Body of pancreas (tissue), 4 donors: ENCODE results near the gene FBP2. TPM values are rescaled to one million over a fixed set of nuclear protein-coding genes. Genes with fewer than 3 reads are reported as not detected.
"Not testable (repeated sequence)": the region's sequence is repeated elsewhere in the genome, so short reads cannot be mapped to it uniquely, and the experiment has no call there.

Experiments used
- ATAC-seq: fragments of 150-250 bp; one replicate; pipeline ENCODE4 v1.9.1; 2016
- DNase-seq, 4 donors: peaks; one replicate each; pipeline ENCODE4 v3.0.0-alpha.2; 2019
- H3K27ac ChIP-seq, 4 donors: fragments of 200-600 bp; sonication (generic); 1 replicate in 3 of 4; 2 replicates in 1 of 4; pipeline versions ENCODE4 v1.5.1 to v1.6.1; 2016 to 2019; ENCODE audit warnings: mild to moderate bottlenecking in 1 of 4, mixed read lengths in 1 of 4, moderate library complexity in 1 of 4
- H3K27me3 ChIP-seq, 2 donors: fragments of 200-600 bp; sonication (generic); one replicate each; pipeline ENCODE4 v1.6.0; 2016; ENCODE audit warnings: mild to moderate bottlenecking in 1 of 2
- H3K36me3 ChIP-seq, 2 donors: fragments of 200-600 bp; sonication (generic); replicated peaks in 1 of 2; 2 replicates each; pipeline ENCODE4 v1.5.1; 2016; ENCODE audit warnings: low read depth in 2 of 2; ENCODE audit not compliant: insufficient read depth in 1 of 2
- H3K4me1 ChIP-seq: fragments of 200-600 bp; sonication (generic); one replicate; pipeline ENCODE4 v1.6.0; 2016
- H3K4me3 ChIP-seq, 2 donors: fragments of 200-600 bp; sonication (generic); 1 replicate in 1 of 2; 2 replicates in 1 of 2; pipeline ENCODE4 v1.5.1; 2016 to 2019
- H3K9me3 ChIP-seq, 3 donors: fragments of 200-600 bp; sonication (generic); 1 replicate in 2 of 3; 2 replicates in 1 of 3; pipeline ENCODE4 v1.5.1; 2016
- POLR2A ChIP-seq, 3 donors: fragments of 450-650 bp; IDR thresholded peaks; one replicate each; pipeline ENCODE4 v1.6.1; 2016; ENCODE audit warnings: antibody characterized with exemption in 3 of 3, mild to moderate bottlenecking in 2 of 3
- WGBS, 2 donors: methylation state at CpG; one replicate each; pipeline ENCODE4 v1.1.5; 2017; 5-methylcytosine and 5-hydroxymethylcytosine counted together
- intact Hi-C: fragments of 100-400 bp; cut with DNase I; formaldehyde crosslinking; loops from one replicate; pipeline ENCODE4 v1.15.1; 2023
- total RNA-seq, 2 donors: library from RNA; depleted of rRNA; stranded (reverse); fragments of >200 nt; gene quantifications; one replicate each; pipeline ENCODE4 v1.1.0, GENCODE V29; 2016
- TF ChIP-seq, protein P1 (sequence below), 7 experiments: fragments of 450-650 bp in 4 of 7; fragments of 200-600 bp in 3 of 7; sonication (generic) in 3 of 7; IDR thresholded peaks; one replicate each; pipeline ENCODE4 v1.5.1; 2016 to 2019; ENCODE audit warnings: antibody characterized with exemption in 7 of 7

The FBP2 gene
- total RNA-seq, 2 donors from 2014 or later = 0.66 to 3.1 TPM

DNA sequence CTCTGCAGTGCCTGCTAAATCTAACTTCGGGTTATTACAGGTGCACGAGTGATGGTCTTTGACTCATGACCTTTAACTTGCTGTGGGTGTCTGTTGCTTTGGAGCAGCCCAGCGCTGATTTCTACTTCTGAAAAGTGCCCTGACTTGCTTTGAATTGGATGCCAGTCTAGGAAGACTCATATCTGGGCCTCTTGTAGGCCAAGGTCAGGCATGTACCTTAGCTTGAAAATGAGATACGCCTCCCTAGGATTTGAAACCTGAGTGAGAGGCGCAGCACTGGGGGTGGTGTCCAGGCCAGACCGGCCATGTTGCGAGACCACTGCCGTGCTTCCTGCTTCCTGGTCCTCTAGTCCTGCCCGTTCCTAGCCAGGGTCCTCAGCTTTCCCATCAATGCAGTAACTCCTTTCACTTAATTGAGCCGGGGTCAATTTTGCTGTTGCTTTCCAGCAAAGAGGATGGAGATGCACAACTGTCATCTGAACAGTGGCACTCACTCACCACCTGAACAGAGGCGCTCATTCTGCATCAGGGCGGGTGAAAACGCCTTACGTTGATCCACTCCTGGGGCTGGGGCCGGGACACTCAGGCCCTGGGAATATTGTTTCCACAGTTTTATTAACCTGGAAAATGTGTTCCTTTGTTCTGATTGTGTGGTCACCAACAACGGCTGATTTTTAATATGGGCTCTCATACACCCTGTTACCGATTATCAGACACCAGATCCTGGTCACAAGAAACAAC is 24.5 kb downstream of the FBP2 start:
- Histone ChIP-seq H3K4me3 (no peak overlapping the region), H3K4me1 (no peaks in the 10 kb centered on the region), H3K9me3 (no peaks in the 10 kb centered on the region), H3K27me3 (no peaks in the 10 kb centered on the region), H3K36me3 (no peaks in the 10 kb centered on the region), H3K27ac (no peak overlapping the region)
- intact Hi-C loops = no loop called here
- DNase-seq = no peak
- ATAC-seq = no peak
- 86 to 92% methylated on average over 17 of the region's 17 CpGs for WGBS, 2 donors
- TF ChIP-seq, protein P1, sequence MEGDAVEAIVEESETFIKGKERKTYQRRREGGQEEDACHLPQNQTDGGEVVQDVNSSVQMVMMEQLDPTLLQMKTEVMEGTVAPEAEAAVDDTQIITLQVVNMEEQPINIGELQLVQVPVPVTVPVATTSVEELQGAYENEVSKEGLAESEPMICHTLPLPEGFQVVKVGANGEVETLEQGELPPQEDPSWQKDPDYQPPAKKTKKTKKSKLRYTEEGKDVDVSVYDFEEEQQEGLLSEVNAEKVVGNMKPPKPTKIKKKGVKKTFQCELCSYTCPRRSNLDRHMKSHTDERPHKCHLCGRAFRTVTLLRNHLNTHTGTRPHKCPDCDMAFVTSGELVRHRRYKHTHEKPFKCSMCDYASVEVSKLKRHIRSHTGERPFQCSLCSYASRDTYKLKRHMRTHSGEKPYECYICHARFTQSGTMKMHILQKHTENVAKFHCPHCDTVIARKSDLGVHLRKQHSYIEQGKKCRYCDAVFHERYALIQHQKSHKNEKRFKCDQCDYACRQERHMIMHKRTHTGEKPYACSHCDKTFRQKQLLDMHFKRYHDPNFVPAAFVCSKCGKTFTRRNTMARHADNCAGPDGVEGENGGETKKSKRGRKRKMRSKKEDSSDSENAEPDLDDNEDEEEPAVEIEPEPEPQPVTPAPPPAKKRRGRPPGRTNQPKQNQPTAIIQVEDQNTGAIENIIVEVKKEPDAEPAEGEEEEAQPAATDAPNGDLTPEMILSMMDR (IDR thresholded peaks at IDR 0.05) = no peak
- no peak for TF ChIP-seq POLR2A (IDR thresholded peaks at IDR 0.05)

DNA sequence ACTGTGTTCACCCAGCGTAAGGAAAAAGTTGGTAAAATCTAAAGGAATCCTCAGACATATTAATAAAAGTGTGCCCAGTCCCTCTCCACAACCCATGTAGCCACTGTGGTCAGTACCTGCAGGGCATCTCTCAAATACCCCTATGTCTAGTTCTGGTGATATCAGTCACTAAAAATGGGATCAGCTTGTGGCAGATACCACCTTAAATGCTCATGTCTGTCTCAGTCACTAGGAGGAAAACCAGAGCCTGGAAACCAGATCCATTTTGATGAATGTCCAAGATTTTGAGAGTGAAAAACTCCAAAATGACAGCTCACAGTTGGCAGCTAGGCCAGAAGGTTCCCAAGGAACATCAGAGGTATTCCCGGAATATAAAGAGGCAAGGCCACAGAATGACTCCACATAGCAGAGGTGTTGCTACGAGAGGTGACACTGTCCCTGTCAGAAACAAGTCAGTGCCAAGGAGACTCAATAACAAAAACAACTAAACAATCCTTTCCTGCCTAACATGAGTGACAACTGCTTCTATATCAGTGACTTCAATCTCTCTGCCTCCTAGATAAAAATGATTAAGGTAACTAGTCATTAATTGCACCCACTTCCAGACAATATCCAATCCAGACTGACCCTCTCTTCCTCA is 25.3 kb downstream of the FBP2 start:
- Histone ChIP-seq H3K27me3 (no peaks in the 10 kb centered on the region), H3K36me3 (no peaks in the 10 kb centered on the region), H3K4me3 (no peak overlapping the region), H3K9me3 (no peaks in the 10 kb centered on the region), H3K4me1 (no peaks in the 10 kb centered on the region), H3K27ac (no peak overlapping the region)
- WGBS, 2 donors = 89 to 93% methylated on average over 3 of the region's 3 CpGs
- intact Hi-C loops = no loop called here
- ATAC-seq (no peak), DNase-seq (no peak)
- TF ChIP-seq, protein P1 (IDR thresholded peaks at IDR 0.05) = no peak
- no peak for TF ChIP-seq POLR2A (IDR thresholded peaks at IDR 0.05)

DNA sequence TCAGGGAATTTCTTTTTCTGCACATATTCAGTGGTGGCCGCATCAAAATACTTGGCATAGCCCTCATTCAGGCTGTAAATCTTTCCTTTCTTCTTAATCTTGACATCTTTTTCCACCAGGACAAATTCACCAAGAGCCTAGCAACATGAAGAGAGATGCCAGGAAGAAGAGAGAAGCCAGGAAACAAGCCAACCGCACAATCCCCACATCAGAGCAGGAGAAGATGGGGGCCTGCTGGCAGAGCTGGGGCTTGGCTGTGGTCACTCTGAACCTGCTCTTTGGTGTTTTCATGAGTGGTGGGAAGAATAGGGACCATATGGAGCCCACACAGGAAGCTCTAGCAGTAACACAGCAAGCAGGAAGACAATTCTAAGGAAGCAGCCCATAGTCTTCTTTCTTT is 26.4 kb downstream of the FBP2 start:
- H3K4me1 ChIP-seq = no peaks in the 10 kb centered on the region
- no peaks in the 10 kb centered on the region for H3K27me3 ChIP-seq
- H3K27ac ChIP-seq = no peak overlapping the region
- TF ChIP-seq, protein P1 (IDR thresholded peaks at IDR 0.05) = no peak
- no peak for TF ChIP-seq POLR2A (IDR thresholded peaks at IDR 0.05)
- intact Hi-C loops = no loop called here
- DNase-seq = no peak
- no peak overlapping the region for H3K4me3 ChIP-seq
- H3K36me3 ChIP-seq = no peaks in the 10 kb centered on the region
- H3K9me3 ChIP-seq = no peaks in the 10 kb centered on the region
- 85 to 97% methylated on average over 2 of the region's 2 CpGs for WGBS, 2 donors
- ATAC-seq = no peak

DNA sequence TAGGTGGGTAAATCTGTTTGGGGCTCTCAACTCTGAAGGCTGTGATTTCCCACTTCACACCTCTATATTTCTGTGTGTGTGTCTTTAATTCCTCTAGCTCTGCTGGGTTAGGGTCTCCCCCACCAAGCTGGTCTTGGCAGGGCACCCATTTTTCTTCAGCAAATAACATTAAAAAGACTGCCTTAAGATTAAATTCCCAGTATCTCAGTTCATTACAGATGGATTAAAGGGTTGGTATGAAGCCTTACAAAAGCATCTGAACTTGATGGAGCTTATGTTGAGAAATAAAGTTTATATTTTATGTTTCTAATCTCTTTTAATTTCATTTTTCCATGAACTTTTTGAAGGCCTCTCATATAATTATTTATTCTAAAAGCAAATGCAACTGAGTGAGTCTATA is 27.1 kb downstream of the FBP2 start:
- intact Hi-C loops = no loop called here
- H3K27me3 ChIP-seq = no peaks in the 10 kb centered on the region
- H3K27ac ChIP-seq = no peak overlapping the region
- no peak for DNase-seq
- no peak for TF ChIP-seq POLR2A (IDR thresholded peaks at IDR 0.05)
- TF ChIP-seq, protein P1 (IDR thresholded peaks at IDR 0.05) = no peak
- no peaks in the 10 kb centered on the region for H3K36me3 ChIP-seq
- no peaks in the 10 kb centered on the region for H3K9me3 ChIP-seq
- no peak for ATAC-seq
- H3K4me3 ChIP-seq = no peak overlapping the region
- no peaks in the 10 kb centered on the region for H3K4me1 ChIP-seq

DNA sequence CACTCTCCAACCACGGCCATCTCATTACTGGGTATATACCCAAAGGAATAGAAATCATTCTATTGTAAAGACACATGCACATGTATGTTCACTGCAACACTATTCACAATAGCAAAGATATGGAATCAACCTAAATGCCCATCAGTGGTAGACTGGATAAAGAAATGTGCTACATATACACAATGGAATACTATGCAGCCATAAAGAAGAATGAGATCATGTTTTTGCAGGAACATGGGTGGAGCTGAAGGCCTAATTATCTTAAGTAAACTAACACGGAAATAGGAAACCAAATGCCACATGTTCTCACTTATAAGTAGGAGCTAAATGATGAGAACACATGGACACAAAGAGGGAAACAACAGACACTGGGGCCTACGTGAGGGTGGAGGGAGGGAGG is 29.3 kb downstream of the FBP2 start:
- WGBS, 2 donors = 57 to 59% methylated on average over 3 of the region's 3 CpGs
- H3K9me3 ChIP-seq, H3K27me3 ChIP-seq, intact Hi-C loops, H3K27ac ChIP-seq, DNase-seq, H3K4me1 ChIP-seq, ATAC-seq, H3K36me3 ChIP-seq, H3K4me3 ChIP-seq: not testable (repeated sequence)
